K562 (cell line): Measurements from ENCODE around the gene FRRS1L. TPM values are rescaled to one million over a fixed set of nuclear protein-coding genes. Genes with fewer than 3 reads are reported as not detected.
A peak's percentile ranks its signal among the peaks of the same experiment; 100 is the strongest.

Experiments
- BHLHE40 ChIP-seq: IDR thresholded peaks from 2 replicates; pipeline ENCODE4 v1.6.1; 2011; ENCODE audit warnings: low read length, improper control_type of control experiment
- CREB1 ChIP-seq, 2 experiments: sonication (generic) in 1 of 2; formaldehyde crosslinking in 1 of 2; IDR thresholded peaks; 2 replicates each; pipeline versions ENCODE4 v1.6.1 to v1.8.0; 2012 to 2022; ENCODE audit warnings: inconsistent platforms in 1 of 2, mild to moderate bottlenecking in 1 of 2, missing genetic modification reagents in 1 of 2, moderate library complexity in 1 of 2
- ESRRA ChIP-seq: fragments of 450-650 bp; IDR thresholded peaks from 2 replicates; pipeline ENCODE4 v1.6.1; 2014; ENCODE audit warnings: low read depth, mild to moderate bottlenecking, moderate library complexity, borderline replicate concordance
- HNRNPH1 ChIP-seq: fragments of 200-400 bp; formaldehyde crosslinking; optimal IDR thresholded peaks from 2 replicates; pipeline ENCODE3; 2017; ENCODE audit warnings: low read depth, mild to moderate bottlenecking, low read length, moderate library complexity
- KAT7 ChIP-seq: sonication (generic); formaldehyde crosslinking; IDR thresholded peaks from 2 replicates; pipeline ENCODE4 v1.8.0; 2022; ENCODE audit warnings: missing genetic modification reagents, mild to moderate bottlenecking, borderline replicate concordance
- MAFF ChIP-seq: IDR thresholded peaks from 2 replicates; pipeline ENCODE4 v1.6.1; 2012; ENCODE audit warnings: low read length, improper control_type of control experiment
- NCOR1 ChIP-seq: fragments of 450-650 bp; IDR thresholded peaks from 2 replicates; pipeline ENCODE4 v1.6.1; 2016; ENCODE audit warnings: mild to moderate bottlenecking, moderate library complexity
- NR2C2 ChIP-seq, 2 experiments: fragments of 200-800 bp in 1 of 2; sonication (Bioruptor generic) in 1 of 2; sonication (generic) in 1 of 2; formaldehyde crosslinking in 1 of 2; IDR thresholded peaks; 2 replicates each; pipeline versions ENCODE4 v1.6.1 to v1.8.0; 2016 to 2022; ENCODE audit warnings: mild to moderate bottlenecking in 1 of 2, missing compliant biosample characterization in 1 of 2, missing genetic modification characterization in 1 of 2, missing genetic modification reagents in 1 of 2
- NR4A1 ChIP-seq, 2 experiments: fragments of 250-450 bp in 1 of 2; fragments of 450-650 bp in 1 of 2; sonication (Bioruptor Pico) in 1 of 2; IDR thresholded peaks; 2 replicates each; pipeline versions ENCODE4 v1.4.0 to v1.6.1; 2016 to 2020; ENCODE audit warnings: mild to moderate bottlenecking in 2 of 2, missing compliant biosample characterization in 1 of 2, missing genetic modification characterization in 1 of 2, moderate library complexity in 1 of 2
- NRF1 ChIP-seq, 2 experiments: fragments of 450-650 bp; IDR thresholded peaks in 1 of 2; conservative IDR thresholded peaks in 1 of 2; 2 replicates each; pipeline ENCODE4 v1.6.1; 2014; ENCODE audit warnings: mild to moderate bottlenecking in 2 of 2
- RAD21 ChIP-seq, 2 experiments: fragments of 250-450 bp in 1 of 2; fragments of 450-650 bp in 1 of 2; sonication (Bioruptor Pico) in 1 of 2; formaldehyde crosslinking in 1 of 2; IDR thresholded peaks in 1 of 2; conservative IDR thresholded peaks in 1 of 2; 2 replicates each; pipeline versions ENCODE4 v1.4.0 to v1.8.0; 2020 to 2022; ENCODE audit warnings: mild to moderate bottlenecking in 2 of 2, moderate library complexity in 1 of 2
- ZNF146 ChIP-seq: IDR thresholded peaks from one replicate; pipeline ENCODE4 v1.6.1; 2018; ENCODE audit warnings: missing compliant biosample characterization; ENCODE audit not compliant: unreplicated experiment
- polyA plus RNA-seq, 8 experiments: library from polyadenylated mRNA; depleted of rRNA in 4 of 8; stranded (reverse) in 5 of 8; unstranded in 3 of 8; fragments of >200 nt; fragmentation: Nextera tagmentation in 2 of 8; fragmentation: Illumina TruSeq in 1 of 8; extraction: Ambion mirVana in 2 of 8; extraction: Trizol in 1 of 8; gene quantifications; 2 replicates each; pipeline versions ENCODE4 v1.2.1 to v1.2.3, GENCODE V29; 2011 to 2014; ENCODE audit warnings: inconsistent platforms in 1 of 8, missing spikeins in 1 of 8
- total RNA-seq, 7 experiments: library from RNA; depleted of rRNA in 6 of 7; stranded (reverse); fragments of >200 nt in 6 of 7; fragmentation: Illumina TruSeq in 2 of 7; extraction: Trizol in 2 of 7; gene quantifications; 2 replicates each; pipeline versions ENCODE4 v1.2.1 to v1.2.3, GENCODE V29; 2011 to 2021; ENCODE audit warnings: low replicate concordance in 1 of 7
- TF ChIP-seq, protein P1 (sequence below), 3 experiments: fragments of 200-800 bp in 1 of 3; sonication (Bioruptor generic) in 1 of 3; sonication (generic) in 1 of 3; formaldehyde crosslinking in 1 of 3; IDR thresholded peaks; 2 replicates each; pipeline versions ENCODE4 v1.6.1 to v1.8.0; 2016 to 2022; ENCODE audit warnings: mild to moderate bottlenecking in 2 of 3, missing compliant biosample characterization in 2 of 3, missing genetic modification characterization in 2 of 3, missing genetic modification reagents in 1 of 3
- TF ChIP-seq, protein P2 (sequence below): sonication (generic); formaldehyde crosslinking; IDR thresholded peaks from 2 replicates; pipeline ENCODE4 v1.8.0; 2022; ENCODE audit warnings: mild to moderate bottlenecking, missing genetic modification reagents, borderline replicate concordance
- TF ChIP-seq, protein P3 (sequence below): fragments of 200-800 bp; sonication (Bioruptor generic); IDR thresholded peaks from 2 replicates; pipeline ENCODE4 v1.6.1; 2017; ENCODE audit warnings: missing genetic modification characterization, missing compliant biosample characterization
- TF ChIP-seq, protein P4 (sequence below): sonication (generic); formaldehyde crosslinking; IDR thresholded peaks from 2 replicates; pipeline ENCODE4 v1.8.1; 2023; ENCODE audit warnings: mild to moderate bottlenecking, missing genetic modification reagents
- TF ChIP-seq, protein P5 (sequence below): sonication (generic); formaldehyde crosslinking; IDR thresholded peaks from 2 replicates; pipeline ENCODE4 v1.5.0; 2020; ENCODE audit warnings: missing genetic modification reagents

Gene FRRS1L
- total and polyA plus RNA-seq, 9 of the 15 experiments (the other 6 are each of a cell fraction or from before 2014, with no cell fraction given): under 0.01 to 0.04 (median 0.03) TPM; not detected in 5

DNA sequence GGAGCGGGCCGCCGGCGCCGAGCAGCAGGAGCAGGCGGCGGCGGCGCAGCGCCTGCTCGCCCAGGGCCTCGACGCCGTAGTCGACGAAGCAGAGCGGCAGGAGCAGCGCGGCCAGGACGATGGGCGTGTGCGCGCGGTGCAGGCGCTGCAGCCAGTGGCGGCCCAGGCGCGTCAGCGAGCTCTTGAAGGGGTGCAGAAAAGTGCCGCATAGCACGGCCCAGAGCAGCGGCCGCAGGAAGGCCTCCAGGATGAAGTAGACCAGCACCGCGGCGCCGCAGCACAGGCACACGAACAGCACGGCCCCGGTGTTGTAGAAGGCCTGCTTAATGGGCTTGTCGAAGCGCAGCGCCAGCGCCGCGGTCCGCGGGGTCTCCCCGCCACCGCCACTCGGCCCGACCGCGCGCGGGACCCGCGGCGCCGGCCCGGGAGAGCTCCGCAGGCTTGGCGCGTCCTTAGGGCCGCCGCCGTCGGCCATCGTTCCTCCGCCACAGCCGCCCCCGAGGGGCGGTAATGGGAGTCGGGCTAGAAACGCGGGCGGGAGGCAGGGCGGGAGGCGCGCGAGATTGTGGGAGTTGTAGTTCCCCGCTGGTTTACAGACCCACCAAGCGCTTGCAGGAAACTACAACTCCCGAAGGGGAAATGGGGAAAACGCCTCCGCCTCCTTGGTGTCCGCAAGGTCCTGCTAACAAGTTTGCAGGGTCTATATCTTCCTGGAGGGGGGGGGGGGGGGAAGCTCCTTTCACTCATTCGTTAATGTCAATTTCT is 47.4 kb downstream of the FRRS1L start, which contains the start of gene TMEM245 (continued):
- TF ChIP-seq, protein P1, sequence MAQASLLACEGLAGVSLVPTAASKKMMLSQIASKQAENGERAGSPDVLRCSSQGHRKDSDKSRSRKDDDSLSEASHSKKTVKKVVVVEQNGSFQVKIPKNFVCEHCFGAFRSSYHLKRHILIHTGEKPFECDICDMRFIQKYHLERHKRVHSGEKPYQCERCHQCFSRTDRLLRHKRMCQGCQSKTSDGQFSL (CRISPR knock-in tag; IDR thresholded peaks at IDR 0.05): peak; percentile 20; the same call in 1 of the 2 replicates
- TF ChIP-seq, protein P1 (tag; IDR thresholded peaks at IDR 0.05): no peak
- TF ChIP-seq NR2C2 (CRISPR knock-in tag; IDR thresholded peaks at IDR 0.05) (no peak), NR2C2 (tag; IDR thresholded peaks at IDR 0.05) (peak; percentile 53), ZNF146 (CRISPR knock-in tag) (no peak), HNRNPH1 (no peak), RAD21 (CRISPR knock-in tag; conservative IDR thresholded peaks at IDR 0.05 in 1 of 2, IDR thresholded peaks at IDR 0.05 in 1 of 2) (no peak; a peak in 1 of 4 replicates), MAFF (no peak), NR4A1 (CRISPR knock-in tag; IDR thresholded peaks at IDR 0.05) (no peak), NR4A1 (tag; IDR thresholded peaks at IDR 0.05) (no peak), NCOR1 (no peak), KAT7 (0 out of 2 replicates have a peak, but pooled peaks have one; percentile 79), ESRRA (peak; percentile 53; the same call in 1 of the 2 replicates), CREB1 (IDR thresholded peaks at IDR 0.05) (peak; percentile 36; the same call in 1 of the 2 replicates), CREB1 (CRISPR knock-in tag; IDR thresholded peaks at IDR 0.05) (no peak; the same call in 1 of the 2 replicates), BHLHE40 (no peak), NRF1 (conservative IDR thresholded peaks at IDR 0.05 in 1 of 2, IDR thresholded peaks at IDR 0.05 in 1 of 2) (peak in 1 of 2 experiments; percentile 68; a peak in 2 of 4 replicates)
- TF ChIP-seq, protein P2, sequence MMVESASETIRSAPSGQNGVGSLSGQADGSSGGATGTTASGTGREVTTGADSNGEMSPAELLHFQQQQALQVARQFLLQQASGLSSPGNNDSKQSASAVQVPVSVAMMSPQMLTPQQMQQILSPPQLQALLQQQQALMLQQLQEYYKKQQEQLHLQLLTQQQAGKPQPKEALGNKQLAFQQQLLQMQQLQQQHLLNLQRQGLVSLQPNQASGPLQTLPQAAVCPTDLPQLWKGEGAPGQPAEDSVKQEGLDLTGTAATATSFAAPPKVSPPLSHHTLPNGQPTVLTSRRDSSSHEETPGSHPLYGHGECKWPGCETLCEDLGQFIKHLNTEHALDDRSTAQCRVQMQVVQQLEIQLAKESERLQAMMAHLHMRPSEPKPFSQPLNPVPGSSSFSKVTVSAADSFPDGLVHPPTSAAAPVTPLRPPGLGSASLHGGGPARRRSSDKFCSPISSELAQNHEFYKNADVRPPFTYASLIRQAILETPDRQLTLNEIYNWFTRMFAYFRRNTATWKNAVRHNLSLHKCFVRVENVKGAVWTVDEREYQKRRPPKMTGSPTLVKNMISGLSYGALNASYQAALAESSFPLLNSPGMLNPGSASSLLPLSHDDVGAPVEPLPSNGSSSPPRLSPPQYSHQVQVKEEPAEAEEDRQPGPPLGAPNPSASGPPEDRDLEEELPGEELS: 0 out of 2 replicates have a peak, but pooled peaks have one; percentile 6
- TF ChIP-seq, protein P3, sequence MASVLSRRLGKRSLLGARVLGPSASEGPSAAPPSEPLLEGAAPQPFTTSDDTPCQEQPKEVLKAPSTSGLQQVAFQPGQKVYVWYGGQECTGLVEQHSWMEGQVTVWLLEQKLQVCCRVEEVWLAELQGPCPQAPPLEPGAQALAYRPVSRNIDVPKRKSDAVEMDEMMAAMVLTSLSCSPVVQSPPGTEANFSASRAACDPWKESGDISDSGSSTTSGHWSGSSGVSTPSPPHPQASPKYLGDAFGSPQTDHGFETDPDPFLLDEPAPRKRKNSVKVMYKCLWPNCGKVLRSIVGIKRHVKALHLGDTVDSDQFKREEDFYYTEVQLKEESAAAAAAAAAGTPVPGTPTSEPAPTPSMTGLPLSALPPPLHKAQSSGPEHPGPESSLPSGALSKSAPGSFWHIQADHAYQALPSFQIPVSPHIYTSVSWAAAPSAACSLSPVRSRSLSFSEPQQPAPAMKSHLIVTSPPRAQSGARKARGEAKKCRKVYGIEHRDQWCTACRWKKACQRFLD (CRISPR knock-in tag): peak; percentile 89; the same call in 1 of the 2 replicates
- TF ChIP-seq, protein P4, sequence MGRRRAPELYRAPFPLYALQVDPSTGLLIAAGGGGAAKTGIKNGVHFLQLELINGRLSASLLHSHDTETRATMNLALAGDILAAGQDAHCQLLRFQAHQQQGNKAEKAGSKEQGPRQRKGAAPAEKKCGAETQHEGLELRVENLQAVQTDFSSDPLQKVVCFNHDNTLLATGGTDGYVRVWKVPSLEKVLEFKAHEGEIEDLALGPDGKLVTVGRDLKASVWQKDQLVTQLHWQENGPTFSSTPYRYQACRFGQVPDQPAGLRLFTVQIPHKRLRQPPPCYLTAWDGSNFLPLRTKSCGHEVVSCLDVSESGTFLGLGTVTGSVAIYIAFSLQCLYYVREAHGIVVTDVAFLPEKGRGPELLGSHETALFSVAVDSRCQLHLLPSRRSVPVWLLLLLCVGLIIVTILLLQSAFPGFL (CRISPR knock-in tag): no peak
- TF ChIP-seq, protein P5, sequence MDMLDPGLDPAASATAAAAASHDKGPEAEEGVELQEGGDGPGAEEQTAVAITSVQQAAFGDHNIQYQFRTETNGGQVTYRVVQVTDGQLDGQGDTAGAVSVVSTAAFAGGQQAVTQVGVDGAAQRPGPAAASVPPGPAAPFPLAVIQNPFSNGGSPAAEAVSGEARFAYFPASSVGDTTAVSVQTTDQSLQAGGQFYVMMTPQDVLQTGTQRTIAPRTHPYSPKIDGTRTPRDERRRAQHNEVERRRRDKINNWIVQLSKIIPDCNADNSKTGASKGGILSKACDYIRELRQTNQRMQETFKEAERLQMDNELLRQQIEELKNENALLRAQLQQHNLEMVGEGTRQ (CRISPR knock-in tag): no peak
